GM21447 (cell line): ENCODE measurements around the gene DLG2.
"Not testable (repeated sequence)": the region's sequence is repeated elsewhere in the genome, so short reads cannot be mapped to it uniquely, and the experiment has no call there.

Experiments used
- ATAC-seq: cut with Tn5 transposase; IDR thresholded peaks from one replicate; pipeline ENCODE4 v1.9.1; 2021; ENCODE audit not compliant: unreplicated experiment

Gene DLG2

DNA sequence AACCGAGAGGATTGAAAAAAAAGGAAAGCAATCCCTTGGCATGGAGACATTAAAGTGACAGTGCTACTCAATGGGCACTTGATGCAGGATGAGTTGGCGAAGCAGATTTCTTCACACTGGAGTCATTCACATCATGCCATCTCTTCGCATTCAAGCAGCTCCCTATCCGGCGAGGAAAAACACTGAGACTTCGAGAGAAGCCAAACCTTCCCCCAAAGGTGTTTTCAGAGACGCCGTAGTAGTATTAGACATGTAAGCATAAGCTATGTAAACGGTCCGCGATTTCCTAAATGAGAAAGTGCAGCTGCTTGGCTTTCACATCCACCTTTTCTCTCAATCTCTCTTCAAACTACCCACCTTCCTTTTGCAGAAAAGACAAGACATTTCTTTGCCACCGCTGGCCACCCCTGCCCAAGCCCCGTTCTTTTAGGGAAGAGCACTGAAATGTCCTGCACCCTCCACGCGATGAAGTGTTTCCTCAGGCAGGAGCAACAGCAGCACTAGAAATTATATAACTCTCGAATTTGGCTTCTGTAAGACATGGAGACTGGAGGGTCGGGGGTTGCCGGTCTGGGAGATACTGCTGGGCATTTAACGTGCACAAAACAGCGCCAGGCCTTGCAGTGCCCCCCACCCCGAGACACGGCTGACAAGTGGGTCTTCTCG is at the start of gene DLG2:
TSS of gene DLG2 (minus strand) at position 13 of the 666 bp plus-strand sequence.
- peak; percentile 2 for ATAC-seq

DNA sequence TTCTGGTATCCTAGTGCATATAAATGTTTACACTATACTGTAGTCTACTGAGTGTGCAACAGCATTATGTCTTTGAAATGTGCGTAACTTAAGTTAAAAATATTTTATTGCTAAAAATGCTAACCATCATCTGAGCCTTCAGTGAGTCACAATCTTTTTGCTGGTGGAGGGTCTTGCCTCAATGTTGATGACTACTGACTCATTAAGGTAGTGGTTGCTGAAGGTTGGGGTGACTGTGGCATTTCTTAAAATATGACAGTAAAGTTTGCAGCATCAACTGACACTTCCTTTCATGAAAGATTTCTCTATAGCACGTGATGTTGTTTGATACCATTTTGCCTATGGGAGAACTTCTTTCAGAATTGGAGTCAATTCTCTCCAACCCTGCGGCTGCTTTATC is 46.2 kb upstream of the DLG2 start:
- no peak for ATAC-seq

DNA sequence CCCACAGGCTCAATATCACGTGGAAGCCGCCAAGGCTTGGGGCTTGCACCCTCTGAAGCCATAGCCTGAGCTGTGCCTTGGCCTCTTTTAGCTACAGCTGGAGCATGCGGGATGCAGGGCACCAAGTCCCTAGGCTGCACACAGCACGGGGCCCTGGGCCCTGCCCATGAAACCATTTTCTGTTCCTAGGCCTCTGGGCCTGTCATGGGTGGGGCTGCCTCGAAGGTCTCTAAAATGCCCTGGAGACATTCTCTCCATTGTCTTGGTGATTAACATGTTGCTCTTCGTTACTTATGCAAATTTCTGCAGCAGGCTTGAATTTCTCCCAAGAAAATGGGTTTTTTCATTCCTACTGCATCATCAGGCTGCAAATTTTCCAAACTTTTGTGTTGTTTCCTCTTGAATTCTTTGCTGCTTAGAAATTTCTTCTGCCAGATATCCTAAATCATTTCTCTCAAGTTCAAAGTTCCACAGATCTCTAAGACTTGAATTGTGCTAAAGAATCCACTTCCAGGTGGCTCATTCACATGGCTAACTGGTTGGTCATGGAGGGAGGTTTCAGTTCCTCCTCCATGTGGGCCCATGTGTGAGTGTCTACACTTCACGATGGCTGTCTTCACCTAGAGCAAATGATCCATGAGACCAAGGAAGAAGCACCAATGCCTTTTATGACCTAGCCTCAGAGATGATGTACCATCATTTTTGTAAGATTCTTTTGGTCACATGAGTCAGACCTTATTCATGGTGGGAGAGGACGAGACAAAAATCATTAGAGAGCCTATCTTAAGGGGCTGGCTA is 45.2 kb upstream of the DLG2 start:
- ATAC-seq: no peak

DNA sequence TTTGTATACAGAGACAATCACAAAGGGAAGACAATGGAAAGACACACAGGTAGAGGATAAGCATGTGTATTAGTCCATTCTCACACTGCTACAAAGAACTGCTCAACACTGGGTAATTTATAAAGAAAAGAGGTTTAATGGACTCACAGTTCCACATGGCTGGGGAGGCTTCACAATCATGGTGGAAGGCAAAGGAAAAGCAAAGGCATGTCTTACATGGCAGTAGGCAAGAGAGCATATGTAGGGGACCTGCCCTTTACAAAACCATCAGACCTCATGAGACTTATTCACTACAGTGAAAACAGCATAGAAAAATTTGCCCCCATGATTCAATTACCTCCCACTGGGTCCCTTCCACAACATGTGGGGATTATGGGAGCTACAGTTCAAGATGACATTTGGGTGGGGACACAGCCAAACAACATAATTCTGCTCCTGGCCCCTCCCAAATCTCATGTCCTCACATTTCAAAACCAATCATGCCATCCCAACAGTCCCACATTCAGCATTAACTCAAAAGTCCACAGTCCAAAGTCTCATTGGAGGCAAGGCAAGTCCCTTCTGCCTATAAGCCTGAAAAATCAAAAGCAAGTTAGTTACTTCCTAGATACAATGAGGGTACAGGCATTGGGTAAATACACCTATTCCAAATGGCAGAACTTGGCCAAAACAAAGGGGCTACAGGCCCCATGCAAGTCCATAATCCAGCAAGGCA is 44.0 kb upstream of the DLG2 start:
- not testable (repeated sequence) for ATAC-seq

DNA sequence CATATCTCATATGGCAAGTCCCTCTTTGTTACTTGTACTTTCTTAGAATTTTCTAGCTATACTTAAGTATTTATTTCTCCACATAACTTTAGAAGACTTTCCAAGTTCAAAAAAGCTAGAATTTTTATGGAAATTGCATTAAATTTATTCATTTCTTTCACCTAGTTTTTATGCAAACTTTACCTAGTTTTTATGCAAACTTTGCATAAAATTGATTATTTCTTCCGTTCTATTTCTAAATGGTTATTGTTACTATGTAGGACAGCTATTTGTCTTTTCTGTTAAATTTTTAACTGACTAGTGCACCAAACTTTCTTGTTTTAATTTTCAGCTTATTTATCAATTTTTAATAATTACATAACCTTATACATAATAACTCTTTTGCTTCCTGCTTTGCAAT is 41.0 kb upstream of the DLG2 start:
- no peak for ATAC-seq

DNA sequence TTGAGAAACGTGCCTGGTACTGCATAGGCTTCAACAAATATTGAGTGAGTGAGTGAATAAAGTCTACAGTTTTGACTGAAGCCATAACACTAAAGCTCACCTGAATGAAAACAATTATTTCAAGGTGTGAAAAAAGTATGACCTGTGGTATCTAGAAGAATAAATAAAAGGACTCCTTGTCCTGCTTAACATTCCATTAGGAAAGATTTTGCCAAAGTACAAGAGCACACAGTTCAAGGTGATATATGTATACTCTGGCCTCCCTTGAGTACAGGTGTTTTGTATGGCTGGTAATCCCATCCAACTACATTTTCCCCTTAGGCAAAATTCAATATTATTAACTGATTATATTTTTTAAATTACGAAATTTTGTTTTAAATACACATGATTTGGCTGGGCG is 39.5 kb upstream of the DLG2 start:
- ATAC-seq: no peak

DNA sequence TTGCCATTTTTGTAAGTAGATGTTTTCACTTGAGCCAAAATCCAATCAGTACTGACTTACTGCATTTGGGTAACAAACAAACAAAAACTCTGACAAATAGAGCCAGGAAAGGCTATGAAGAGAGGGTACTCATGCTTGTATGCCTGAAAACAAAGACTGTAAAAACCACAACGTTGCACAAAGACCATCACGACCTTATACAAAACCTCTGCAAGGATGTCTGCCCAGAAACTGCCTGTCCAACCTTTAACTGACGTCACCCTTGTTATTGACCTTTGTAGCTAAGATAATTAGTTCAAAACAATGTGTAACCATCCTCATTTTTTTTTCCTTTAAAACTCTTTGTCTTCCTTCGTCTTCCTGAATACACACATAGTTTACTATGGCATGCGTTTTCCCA is 38.6 kb upstream of the DLG2 start:
- ATAC-seq: no peak

DNA sequence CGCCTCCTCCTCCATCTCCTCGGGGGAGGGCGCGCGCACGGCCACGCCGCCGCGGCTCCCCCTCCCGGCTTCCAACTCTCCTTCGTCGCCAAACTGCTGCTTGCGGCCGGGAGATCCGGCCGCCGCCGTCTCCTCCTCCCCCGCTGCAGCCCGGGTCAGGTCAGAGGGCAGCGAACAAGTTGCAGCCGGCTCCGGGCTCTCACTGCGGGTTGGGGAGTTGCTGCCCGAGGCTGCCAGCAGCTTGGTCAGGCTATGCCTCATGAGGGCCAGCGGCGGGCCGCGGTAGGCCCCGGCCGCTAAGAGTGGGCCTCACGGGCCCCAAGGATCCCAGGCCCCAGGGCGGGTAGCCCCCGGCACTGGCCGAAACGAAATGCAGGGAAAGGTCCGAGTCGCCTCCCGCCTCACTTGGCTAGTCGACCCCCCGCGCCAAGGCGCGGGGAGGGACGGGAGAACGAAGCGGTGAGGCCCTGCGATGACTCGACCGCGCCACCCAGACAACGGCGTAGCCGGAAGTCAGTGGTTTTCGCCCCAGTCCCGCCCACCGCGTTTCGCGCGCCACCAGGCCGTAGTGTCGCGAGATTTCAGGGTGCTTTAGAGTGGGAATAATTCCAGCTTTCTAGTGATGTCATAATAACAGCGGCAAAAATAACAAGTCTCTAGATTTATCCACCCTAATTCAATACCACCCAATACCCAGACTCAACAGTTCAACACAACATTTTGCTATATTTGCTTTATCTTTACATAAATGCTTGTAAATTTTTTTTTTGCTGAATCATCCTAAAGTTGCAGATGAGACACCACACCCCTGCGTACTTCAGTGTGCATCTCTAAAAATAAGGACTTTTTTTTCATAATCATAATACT is 37.7 kb upstream of the DLG2 start, which contains the start of gene CREBZF:
TSS of gene CREBZF (minus strand) at position 515 of the 867 bp plus-strand sequence. CDS start at position 261, 254 bp downstream.
- peak; percentile 85 for ATAC-seq

DNA sequence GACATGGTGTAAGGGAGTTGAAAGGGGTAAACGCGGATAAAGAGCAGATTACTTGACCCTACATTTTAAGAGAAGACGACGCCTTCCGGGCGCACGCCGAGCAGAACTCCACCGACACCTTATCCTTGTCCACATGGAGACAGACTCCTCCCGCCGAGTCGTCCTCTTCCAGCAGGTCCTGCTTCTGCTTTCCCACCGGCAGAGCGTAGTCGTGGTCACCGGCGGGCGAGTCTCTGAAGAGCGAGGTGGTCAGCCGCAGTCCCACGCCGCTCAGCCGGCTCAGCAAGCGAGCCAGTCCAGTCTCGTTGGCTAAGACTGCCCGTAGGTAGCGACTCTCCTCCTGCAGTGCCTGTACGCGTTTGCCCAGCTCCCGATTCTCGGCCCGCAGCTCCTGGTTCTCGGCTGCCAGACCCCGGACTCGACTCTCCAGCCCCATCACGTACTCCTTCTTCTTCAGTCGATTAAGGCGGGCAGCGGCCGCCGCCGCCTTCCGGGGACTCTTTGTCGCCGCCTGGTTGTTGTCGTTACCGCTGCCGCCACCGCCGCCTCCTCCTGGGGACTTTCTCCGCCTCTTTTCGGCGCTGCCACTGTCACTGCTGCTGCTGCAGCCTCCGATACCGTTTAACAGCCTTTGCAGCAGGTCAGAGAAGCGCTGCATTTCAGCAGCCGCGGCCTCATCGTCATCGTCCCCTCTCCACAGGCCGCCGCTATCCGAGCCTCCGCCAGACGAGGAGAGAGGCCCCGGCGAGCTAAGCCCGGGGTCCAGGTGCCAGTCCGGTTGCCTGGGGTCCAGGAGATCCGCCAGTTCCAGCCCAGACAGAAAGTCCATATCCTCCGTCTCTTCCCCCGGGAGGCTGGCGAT is 36.8 kb upstream of the DLG2 start:
- peak; percentile 71 for ATAC-seq

DNA sequence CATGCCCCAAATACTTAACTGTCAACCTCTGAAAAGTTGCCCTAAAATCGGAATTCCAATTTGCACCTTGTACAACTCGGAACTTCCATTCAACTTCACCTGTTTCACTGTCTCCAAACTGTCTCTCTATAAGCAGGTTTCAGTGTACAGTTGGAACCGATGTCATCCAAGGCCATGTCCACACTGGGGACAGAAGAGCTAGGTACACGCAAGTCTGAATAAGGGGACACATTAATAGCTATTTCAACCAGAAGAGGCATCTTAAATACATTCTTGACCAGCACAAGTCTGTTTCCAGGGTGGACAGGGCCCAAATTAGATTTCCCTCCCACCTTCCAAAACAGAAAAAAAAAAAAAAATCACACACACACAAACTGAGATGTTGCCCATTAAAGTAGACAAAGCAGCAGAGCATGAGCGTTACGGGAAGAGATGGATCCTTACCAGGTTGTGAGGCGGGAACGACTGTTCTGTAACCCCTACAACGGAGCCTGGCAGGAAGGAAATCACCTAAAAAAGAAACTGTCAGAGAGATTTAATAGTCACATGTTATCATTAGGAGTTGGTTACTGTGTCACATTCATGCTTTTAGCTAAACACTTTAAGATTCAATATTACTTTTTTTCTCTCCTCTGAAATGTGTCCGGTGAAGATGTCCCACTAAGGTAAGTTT is 36.1 kb upstream of the DLG2 start:
- no peak for ATAC-seq

DNA sequence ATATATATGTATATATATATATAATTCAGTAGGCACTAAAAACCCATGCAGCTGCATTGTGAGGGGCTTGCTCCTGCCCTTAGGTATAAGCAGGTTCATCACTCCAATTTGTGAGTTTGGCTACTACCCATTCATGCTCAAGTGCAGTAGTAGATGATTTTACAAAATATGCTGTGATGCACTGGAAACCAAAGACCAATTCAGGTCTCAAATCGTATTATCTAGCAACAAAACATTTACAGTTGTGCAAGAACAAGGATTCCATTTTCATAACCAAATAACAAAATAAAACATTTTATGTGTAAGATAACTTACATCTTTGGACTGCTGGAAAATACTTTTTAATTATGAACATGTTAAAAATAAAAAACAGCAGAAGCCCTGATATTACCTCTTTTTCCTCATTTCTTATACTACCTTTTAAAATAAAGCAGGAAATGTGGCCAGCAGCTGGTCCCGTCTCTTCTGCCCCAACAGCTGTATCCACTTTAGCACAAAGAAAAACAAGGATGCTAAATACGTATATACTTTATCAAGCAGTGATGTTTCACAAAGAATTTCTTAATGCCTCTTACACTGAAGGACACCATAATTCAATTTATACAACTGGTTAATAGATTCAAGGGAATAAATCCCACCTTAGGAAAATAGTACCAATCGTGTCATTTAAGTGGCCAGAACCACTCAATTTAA is 35.0 kb upstream of the DLG2 start:
- ATAC-seq: no peak

DNA sequence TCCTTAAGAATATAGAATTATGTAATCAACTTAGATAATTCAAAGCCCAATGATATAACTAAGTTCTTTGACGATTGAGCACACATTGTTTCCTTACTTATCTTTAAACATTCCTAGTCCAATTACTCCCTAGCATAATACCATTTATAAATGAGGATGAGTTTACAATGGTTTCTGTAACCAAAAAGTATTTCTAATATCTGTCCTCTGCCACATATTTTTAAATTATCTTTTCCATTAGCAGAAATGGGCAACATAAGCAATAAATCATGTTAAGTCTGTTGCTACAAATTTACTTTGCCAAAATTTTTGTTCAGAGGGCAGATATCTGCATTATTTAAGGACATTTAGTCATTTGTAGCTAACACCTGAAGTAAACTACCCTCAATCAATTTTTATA is 31.0 kb upstream of the DLG2 start:
- no peak for ATAC-seq

DNA sequence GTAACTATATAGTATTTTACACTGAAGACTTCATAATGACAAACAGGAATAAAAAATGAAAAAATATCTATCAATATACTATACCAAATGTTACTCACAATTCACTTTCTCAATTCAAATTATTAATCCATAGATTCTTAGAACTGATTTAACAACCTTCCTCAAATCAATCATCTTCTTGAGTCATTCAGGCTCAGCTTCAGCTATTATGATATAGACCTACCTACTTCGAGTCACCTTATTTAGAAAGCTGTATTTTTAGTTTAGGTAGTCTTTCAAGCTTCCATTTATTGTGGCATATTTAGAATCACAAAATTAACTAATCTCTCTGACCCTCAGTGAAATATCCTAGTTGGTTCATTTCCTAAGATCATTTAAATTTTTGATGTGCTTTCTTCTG is 29.6 kb upstream of the DLG2 start:
- no peak for ATAC-seq

DNA sequence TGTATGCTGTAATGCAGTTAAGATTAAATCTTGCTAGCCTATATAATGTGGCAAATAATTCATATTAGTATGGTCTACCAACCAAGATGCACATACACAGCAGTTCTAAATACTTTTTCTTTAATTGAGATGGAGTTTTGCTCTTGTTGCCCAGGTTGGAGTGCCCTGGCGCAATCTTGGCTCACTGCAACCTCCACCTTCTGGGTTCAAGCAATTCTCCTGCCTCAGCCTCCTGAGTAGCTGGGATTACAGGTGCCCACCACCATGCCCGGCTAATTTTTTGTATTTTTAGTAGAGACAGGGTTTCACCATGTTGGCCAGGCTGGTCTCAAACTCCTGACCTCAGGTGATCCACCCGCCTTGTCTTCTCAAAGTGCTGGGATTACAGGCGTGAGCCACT is 27.2 kb upstream of the DLG2 start:
- ATAC-seq: not testable (repeated sequence)

DNA sequence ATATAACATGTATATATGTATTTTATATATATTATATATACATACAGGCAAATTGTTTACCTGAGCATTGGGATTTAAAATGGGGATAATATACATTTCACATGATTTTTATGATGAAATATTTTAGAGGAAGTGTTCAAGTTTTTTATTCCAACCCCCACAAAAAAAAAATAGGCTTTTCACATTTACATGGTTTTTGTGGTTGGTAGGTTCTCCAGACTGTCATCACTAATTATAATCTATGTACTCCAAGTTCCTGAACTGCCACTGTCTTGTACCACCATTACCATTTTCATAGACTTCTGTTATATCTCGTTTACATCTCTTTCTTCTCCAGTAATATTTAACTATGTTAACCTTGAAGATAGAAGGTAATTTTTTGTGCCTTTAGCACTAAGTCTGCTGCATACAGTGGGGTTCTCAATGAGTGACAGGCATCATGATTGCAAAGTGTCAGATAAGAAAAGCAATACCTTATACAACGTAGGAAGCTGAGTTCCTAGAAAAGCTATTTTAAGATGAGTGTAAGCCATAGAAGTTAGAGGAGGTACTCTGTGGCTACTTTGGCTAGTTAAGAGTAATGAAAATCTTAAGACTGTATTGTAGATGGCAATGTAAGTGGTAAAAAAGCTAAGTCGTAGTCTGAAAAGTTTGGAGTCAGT is 25.8 kb upstream of the DLG2 start:
- no peak for ATAC-seq

DNA sequence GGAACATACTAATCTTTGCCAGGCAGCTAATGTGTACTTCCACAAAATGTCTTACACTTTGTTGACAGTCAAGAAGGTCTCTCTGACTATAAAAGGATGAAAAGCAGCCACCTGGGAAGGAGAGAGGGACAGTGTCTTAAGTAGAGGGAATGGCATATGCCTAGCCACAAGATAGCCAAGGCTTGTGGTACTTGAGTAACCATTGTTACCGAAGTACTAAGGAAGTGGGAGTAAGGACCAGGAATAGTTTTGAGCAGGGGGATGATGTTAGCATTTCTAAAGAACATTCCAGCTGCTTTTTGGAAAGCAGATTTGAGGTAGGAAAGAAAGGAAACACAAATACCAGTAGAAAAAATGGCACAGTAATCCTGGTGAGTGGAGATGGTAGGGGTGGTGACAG is 24.0 kb upstream of the DLG2 start:
- ATAC-seq: no peak

DNA sequence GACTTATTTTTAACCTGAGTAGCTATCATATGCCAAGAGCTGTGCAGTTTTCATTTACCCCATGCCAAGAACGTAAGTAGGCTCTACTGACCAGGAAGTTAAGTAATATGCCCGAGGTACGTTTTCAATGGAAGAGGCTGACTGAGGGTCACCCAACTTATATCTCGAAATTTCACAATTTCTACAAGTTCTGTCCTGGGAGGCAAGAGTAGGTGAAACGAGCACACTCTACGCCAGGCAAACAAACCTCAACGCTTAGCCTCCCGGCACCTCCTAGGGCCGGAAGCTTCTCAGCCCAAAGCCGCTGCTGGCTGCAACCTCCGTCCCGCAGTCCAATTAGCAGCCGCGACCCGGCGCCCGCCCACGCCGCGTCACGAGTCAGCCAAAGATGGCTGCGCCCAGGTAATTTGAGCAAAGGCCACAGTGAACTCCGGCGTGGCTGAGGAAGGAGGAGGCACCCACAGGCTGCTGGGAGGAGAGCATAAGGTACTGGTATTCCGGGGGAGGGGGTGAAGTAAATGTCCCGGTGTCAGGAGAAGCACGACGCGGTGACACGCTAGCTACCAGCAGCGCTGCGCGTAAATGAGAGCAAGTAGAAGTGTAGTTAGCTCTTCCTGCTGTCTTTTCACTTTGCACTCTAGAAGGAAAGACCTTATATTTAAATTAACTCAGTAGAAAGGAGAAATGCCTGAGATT is 20.6 kb upstream of the DLG2 start, which contains the start of gene TMEM126A:
TSS of gene TMEM126A (plus strand) at position 364 of the 696 bp plus-strand sequence. CDS start 2,289 bp downstream, outside the sequence.
- peak; percentile 100 for ATAC-seq
